HEK293 (cell line): ENCODE measurements around the gene PDCL3.

Experiments used
- CTCF ChIA-PET: fragments of 350-600 bp; formaldehyde crosslinking; extraction: SDS; loops from one replicate; lab custom pipeline; 2021; ENCODE audit warnings: antibody characterized with exemption; lab: Yijun Ruan, JAX
- POLR2A ChIA-PET: fragments of 300-600 bp; formaldehyde crosslinking; extraction: SDS; loops from one replicate; lab custom pipeline; 2020; ENCODE audit warnings: antibody characterized with exemption, inconsistent platforms; lab: Yijun Ruan, JAX
- H3K27ac ChIP-seq: fragments of 200-500 bp; sonication (Bioruptor generic); 2 replicates; pipeline ENCODE4 v1.5.1; 2014; ENCODE audit warnings: low read depth, low read length, control low read depth, inconsistent platforms; ENCODE audit errors: extremely low read depth
- H3K36me3 ChIP-seq, 2 experiments: fragments of 200-500 bp in 1 of 2; sonication (Bioruptor generic) in 1 of 2; 1 replicate in 1 of 2; 2 replicates in 1 of 2; pipeline ENCODE4 v1.5.1; 2014 to 2017; ENCODE audit warnings: inconsistent platforms in 2 of 2, low read length in 2 of 2; ENCODE audit not compliant: control insufficient read depth in 2 of 2, insufficient read depth in 1 of 2
- H3K4me1 ChIP-seq: fragments of 200-500 bp; sonication (Bioruptor generic); 2 replicates; pipeline ENCODE4 v1.5.1; 2014; ENCODE audit warnings: mild to moderate bottlenecking, low read length, inconsistent platforms; ENCODE audit not compliant: control insufficient read depth, insufficient read depth
- H3K4me3 ChIP-seq: 2 replicates; pipeline ENCODE4 v1.5.1; 2011; ENCODE audit warnings: low read depth, mild to moderate bottlenecking, control low read depth, low read length, moderate library complexity
- H3K9me3 ChIP-seq: fragments of 200-500 bp; sonication (Bioruptor generic); 2 replicates; pipeline ENCODE4 v1.5.1; 2014; ENCODE audit warnings: low read depth, low read length, inconsistent platforms; ENCODE audit not compliant: control insufficient read depth, insufficient read depth
- KLF9 ChIP-seq: fragments of 450-650 bp; formaldehyde crosslinking; IDR thresholded peaks from 2 replicates; pipeline ENCODE4 v1.5.1; 2016; ENCODE audit warnings: missing biosample characterization, missing genetic modification characterization, low read depth
- MZF1 ChIP-seq: fragments of 450-650 bp; formaldehyde crosslinking; IDR thresholded peaks from 2 replicates; pipeline ENCODE4 v1.5.1; 2017; ENCODE audit warnings: missing biosample characterization, missing genetic modification characterization, borderline replicate concordance
- PRDM1 ChIP-seq: fragments of 450-650 bp; formaldehyde crosslinking; IDR thresholded peaks from 2 replicates; pipeline ENCODE4; 2016; ENCODE audit warnings: missing biosample characterization, missing genetic modification characterization
- REPIN1 ChIP-seq: fragments of 450-650 bp; formaldehyde crosslinking; IDR thresholded peaks from 2 replicates; pipeline ENCODE4 v1.5.1; 2017; ENCODE audit warnings: missing biosample characterization, missing genetic modification characterization, low read depth
- SCRT2 ChIP-seq: fragments of 450-650 bp; formaldehyde crosslinking; IDR thresholded peaks from 2 replicates; pipeline ENCODE4 v1.5.1; 2016; ENCODE audit warnings: missing biosample characterization, missing genetic modification characterization
- TRIM28 ChIP-seq: IDR thresholded peaks from 2 replicates; pipeline ENCODE4 v1.6.1; 2011; ENCODE audit warnings: low read length, control low read depth, borderline replicate concordance
- ZNF157 ChIP-seq: fragments of 450-650 bp; formaldehyde crosslinking; IDR thresholded peaks from 2 replicates; pipeline ENCODE4 v1.5.1; 2016; ENCODE audit warnings: missing biosample characterization, missing genetic modification characterization
- ZNF2 ChIP-seq: fragments of 450-650 bp; formaldehyde crosslinking; IDR thresholded peaks from 2 replicates; pipeline ENCODE4 v1.5.1; 2016; ENCODE audit warnings: missing biosample characterization, missing genetic modification characterization
- ZNF311 ChIP-seq: fragments of 450-650 bp; formaldehyde crosslinking; IDR thresholded peaks from 2 replicates; pipeline ENCODE4 v1.5.1; 2017; ENCODE audit warnings: missing biosample characterization, missing genetic modification characterization, borderline replicate concordance
- ZNF324 ChIP-seq: fragments of 450-650 bp; formaldehyde crosslinking; IDR thresholded peaks from 2 replicates; pipeline ENCODE4 v1.5.1; 2016; ENCODE audit warnings: missing biosample characterization, missing genetic modification characterization
- ZNF391 ChIP-seq: fragments of 450-650 bp; formaldehyde crosslinking; IDR thresholded peaks from 2 replicates; pipeline ENCODE4 v1.5.1; 2016; ENCODE audit warnings: low read depth, missing biosample characterization, missing genetic modification characterization, borderline replicate concordance
- ZNF514 ChIP-seq: fragments of 450-650 bp; formaldehyde crosslinking; IDR thresholded peaks from 2 replicates; pipeline ENCODE4 v1.5.1; 2016; ENCODE audit warnings: missing biosample characterization, missing genetic modification characterization
- ZNF544 ChIP-seq: fragments of 450-650 bp; formaldehyde crosslinking; IDR thresholded peaks from 2 replicates; pipeline ENCODE4 v1.5.0; 2017; ENCODE audit warnings: missing biosample characterization, missing genetic modification characterization
- ZNF548 ChIP-seq: fragments of 450-650 bp; formaldehyde crosslinking; IDR thresholded peaks from 2 replicates; pipeline ENCODE4 v1.5.1; 2016; ENCODE audit warnings: missing biosample characterization, missing genetic modification characterization
- ZNF555 ChIP-seq: fragments of 450-650 bp; formaldehyde crosslinking; conservative IDR thresholded peaks from 2 replicates; pipeline ENCODE4 v1.5.1; 2017; ENCODE audit warnings: missing biosample characterization, mild to moderate bottlenecking, missing genetic modification characterization, inconsistent platforms
- ZNF560 ChIP-seq: fragments of 450-650 bp; formaldehyde crosslinking; IDR thresholded peaks from 2 replicates; pipeline ENCODE4 v1.5.1; 2017; ENCODE audit warnings: missing biosample characterization, missing genetic modification characterization, borderline replicate concordance
- ZNF626 ChIP-seq: fragments of 450-650 bp; sonication (Bioruptor Pico); formaldehyde crosslinking; IDR thresholded peaks from 2 replicates; pipeline ENCODE4 v1.5.1; 2018; ENCODE audit warnings: missing biosample characterization, missing genetic modification characterization, inconsistent platforms
- ZNF629 ChIP-seq: fragments of 450-650 bp; formaldehyde crosslinking; IDR thresholded peaks from 2 replicates; pipeline ENCODE4 v1.5.1; 2017; ENCODE audit warnings: missing biosample characterization, missing genetic modification characterization
- ZNF701 ChIP-seq: fragments of 450-650 bp; formaldehyde crosslinking; IDR thresholded peaks from 2 replicates; pipeline ENCODE4 v1.5.1; 2016; ENCODE audit warnings: missing biosample characterization, missing genetic modification characterization
- ZNF776 ChIP-seq: fragments of 450-650 bp; formaldehyde crosslinking; IDR thresholded peaks from 2 replicates; pipeline ENCODE4 v1.5.0; 2017; ENCODE audit warnings: missing biosample characterization, missing genetic modification characterization, borderline replicate concordance
- ZNF830 ChIP-seq: fragments of 450-650 bp; IDR thresholded peaks from 2 replicates; pipeline ENCODE4 v1.5.0; 2018; ENCODE audit warnings: missing biosample characterization, missing genetic modification characterization, low read depth, mild to moderate bottlenecking, moderate library complexity
- ZNF843 ChIP-seq: fragments of 450-650 bp; formaldehyde crosslinking; IDR thresholded peaks from 2 replicates; pipeline ENCODE4 v1.5.1; 2016; ENCODE audit warnings: missing biosample characterization, missing genetic modification characterization
- ZXDB ChIP-seq: fragments of 450-650 bp; formaldehyde crosslinking; IDR thresholded peaks from 2 replicates; pipeline ENCODE4 v1.5.1; 2016; ENCODE audit warnings: missing biosample characterization, missing genetic modification characterization
- TF ChIP-seq, protein P1 (sequence below): fragments of 450-650 bp; formaldehyde crosslinking; IDR thresholded peaks from 2 replicates; pipeline ENCODE4 v1.5.1; 2017; ENCODE audit warnings: missing biosample characterization, mild to moderate bottlenecking, missing genetic modification characterization, moderate library complexity
- TF ChIP-seq, protein P2 (sequence below): fragments of 450-650 bp; formaldehyde crosslinking; IDR thresholded peaks from 2 replicates; pipeline ENCODE4 v1.5.1; 2016; ENCODE audit warnings: missing biosample characterization, missing genetic modification characterization, borderline replicate concordance
- TF ChIP-seq, protein P3 (sequence below): fragments of 450-650 bp; formaldehyde crosslinking; IDR thresholded peaks from 2 replicates; pipeline ENCODE4 v1.5.1; 2016; ENCODE audit warnings: missing biosample characterization, missing genetic modification characterization, low read depth
- TF ChIP-seq, protein P4 (sequence below): IDR thresholded peaks from 2 replicates; pipeline ENCODE4 v1.6.1; 2011; ENCODE audit warnings: mild to moderate bottlenecking, low read depth, low read length, borderline replicate concordance
- TF ChIP-seq, protein P5 (sequence below): fragments of 450-650 bp; formaldehyde crosslinking; IDR thresholded peaks from 2 replicates; pipeline ENCODE4 v1.5.1; 2017; ENCODE audit warnings: missing biosample characterization, missing genetic modification characterization

The PDCL3 gene

DNA sequence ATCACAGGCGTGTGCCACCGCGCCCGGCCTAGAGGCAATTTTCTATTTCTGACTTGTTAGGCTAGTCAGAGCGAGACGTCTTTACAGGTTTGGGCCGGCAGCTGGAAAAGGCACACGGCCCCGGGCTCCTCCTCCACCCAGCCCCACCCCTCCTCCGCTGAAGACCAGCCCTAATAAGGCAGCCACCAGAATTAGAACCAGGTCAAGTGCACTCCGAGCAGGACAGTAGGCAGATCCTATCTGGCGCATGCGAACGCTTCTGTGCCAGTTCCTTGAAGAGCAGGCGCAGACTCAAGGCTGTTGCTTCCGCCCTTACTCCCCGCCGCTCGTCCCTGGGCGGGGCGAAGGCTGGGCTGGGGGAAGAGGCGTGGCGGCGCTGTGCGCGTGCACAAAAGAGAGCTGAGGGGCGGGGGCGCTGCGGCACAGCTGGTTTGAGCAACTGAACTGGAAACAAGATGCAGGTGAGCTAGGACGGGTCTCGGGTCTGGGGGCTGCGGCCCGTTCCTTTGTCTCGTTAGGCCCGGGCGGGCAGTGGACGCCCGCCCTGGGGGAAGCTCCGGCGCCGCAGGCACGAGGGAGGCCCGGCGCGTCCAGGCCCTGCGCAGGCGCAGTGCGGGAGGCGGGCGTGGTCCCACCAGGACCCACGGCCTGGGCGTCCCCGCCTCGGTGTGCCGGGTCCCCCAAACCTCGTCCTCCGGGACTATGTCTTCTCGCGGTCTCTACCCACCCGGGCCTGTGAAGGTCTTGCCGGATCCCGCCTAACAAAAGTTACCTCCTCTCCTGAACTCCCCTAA lies at the start of gene PDCL3:
PDCL3 (plus strand) TSS at position 381 of the 794 bp plus-strand sequence; CDS start at position 456, 75 bp downstream.
- POLR2A ChIA-PET, result interaction anchor here (0.6 to 1.5 kb wide), 9 partner anchors 15 to 746 kb away, joined by 3 to 12 read pairs (median 3); partner anchors contain the start of genes RNF149 and RPL31
- TF ChIP-seq ZNF2, result peak; percentile 53; the same call in 1 of the 2 replicates
- TF ChIP-seq ZNF391, result no peak
- TF ChIP-seq ZNF843, result no peak
- TF ChIP-seq ZNF548, result no peak
- no peak for TF ChIP-seq ZNF157 (tag by site-specific recombination)
- TF ChIP-seq ZNF629 (tag by site-specific recombination), result 0 out of 2 replicates have a peak, but pooled peaks have one; percentile 26
- TF ChIP-seq, protein P1, sequence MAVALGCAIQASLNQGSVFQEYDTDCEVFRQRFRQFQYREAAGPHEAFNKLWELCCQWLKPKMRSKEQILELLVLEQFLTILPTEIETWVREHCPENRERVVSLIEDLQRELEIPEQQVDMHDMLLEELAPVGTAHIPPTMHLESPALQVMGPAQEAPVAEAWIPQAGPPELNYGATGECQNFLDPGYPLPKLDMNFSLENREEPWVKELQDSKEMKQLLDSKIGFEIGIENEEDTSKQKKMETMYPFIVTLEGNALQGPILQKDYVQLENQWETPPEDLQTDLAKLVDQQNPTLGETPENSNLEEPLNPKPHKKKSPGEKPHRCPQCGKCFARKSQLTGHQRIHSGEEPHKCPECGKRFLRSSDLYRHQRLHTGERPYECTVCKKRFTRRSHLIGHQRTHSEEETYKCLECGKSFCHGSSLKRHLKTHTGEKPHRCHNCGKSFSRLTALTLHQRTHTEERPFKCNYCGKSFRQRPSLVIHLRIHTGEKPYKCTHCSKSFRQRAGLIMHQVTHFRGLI (tag by site-specific recombination), result no peak
- TF ChIP-seq, protein P2, sequence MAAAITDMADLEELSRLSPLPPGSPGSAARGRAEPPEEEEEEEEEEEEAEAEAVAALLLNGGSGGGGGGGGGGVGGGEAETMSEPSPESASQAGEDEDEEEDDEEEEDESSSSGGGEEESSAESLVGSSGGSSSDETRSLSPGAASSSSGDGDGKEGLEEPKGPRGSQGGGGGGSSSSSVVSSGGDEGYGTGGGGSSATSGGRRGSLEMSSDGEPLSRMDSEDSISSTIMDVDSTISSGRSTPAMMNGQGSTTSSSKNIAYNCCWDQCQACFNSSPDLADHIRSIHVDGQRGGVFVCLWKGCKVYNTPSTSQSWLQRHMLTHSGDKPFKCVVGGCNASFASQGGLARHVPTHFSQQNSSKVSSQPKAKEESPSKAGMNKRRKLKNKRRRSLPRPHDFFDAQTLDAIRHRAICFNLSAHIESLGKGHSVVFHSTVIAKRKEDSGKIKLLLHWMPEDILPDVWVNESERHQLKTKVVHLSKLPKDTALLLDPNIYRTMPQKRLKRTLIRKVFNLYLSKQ (tag by site-specific recombination), result no peak
- TF ChIP-seq, protein P3, sequence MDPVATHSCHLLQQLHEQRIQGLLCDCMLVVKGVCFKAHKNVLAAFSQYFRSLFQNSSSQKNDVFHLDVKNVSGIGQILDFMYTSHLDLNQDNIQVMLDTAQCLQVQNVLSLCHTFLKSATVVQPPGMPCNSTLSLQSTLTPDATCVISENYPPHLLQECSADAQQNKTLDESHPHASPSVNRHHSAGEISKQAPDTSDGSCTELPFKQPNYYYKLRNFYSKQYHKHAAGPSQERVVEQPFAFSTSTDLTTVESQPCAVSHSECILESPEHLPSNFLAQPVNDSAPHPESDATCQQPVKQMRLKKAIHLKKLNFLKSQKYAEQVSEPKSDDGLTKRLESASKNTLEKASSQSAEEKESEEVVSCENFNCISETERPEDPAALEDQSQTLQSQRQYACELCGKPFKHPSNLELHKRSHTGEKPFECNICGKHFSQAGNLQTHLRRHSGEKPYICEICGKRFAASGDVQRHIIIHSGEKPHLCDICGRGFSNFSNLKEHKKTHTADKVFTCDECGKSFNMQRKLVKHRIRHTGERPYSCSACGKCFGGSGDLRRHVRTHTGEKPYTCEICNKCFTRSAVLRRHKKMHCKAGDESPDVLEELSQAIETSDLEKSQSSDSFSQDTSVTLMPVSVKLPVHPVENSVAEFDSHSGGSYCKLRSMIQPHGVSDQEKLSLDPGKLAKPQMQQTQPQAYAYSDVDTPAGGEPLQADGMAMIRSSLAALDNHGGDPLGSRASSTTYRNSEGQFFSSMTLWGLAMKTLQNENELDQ (tag by site-specific recombination), result no peak
- no peak for TF ChIP-seq REPIN1 (tag by site-specific recombination)
- TF ChIP-seq ZNF311 (tag by site-specific recombination), result no peak
- peak; percentile 89 for TF ChIP-seq SCRT2 (tag by site-specific recombination)
- no peak for TF ChIP-seq ZNF514 (tag by site-specific recombination)
- TF ChIP-seq ZNF555 (tag by site-specific recombination), result no peak
- no peak for TF ChIP-seq ZNF324 (tag by site-specific recombination)
- TF ChIP-seq ZNF544, result no peak
- TF ChIP-seq PRDM1, result no peak
- TF ChIP-seq, protein P4, sequence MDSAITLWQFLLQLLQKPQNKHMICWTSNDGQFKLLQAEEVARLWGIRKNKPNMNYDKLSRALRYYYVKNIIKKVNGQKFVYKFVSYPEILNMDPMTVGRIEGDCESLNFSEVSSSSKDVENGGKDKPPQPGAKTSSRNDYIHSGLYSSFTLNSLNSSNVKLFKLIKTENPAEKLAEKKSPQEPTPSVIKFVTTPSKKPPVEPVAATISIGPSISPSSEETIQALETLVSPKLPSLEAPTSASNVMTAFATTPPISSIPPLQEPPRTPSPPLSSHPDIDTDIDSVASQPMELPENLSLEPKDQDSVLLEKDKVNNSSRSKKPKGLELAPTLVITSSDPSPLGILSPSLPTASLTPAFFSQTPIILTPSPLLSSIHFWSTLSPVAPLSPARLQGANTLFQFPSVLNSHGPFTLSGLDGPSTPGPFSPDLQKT, result no peak
- no peak for TF ChIP-seq ZNF560 (tag by site-specific recombination)
- no peak for TF ChIP-seq MZF1
- TF ChIP-seq ZNF830 (tag by site-specific recombination), result no peak
- no peak for TF ChIP-seq ZNF776 (tag by site-specific recombination)
- no peak for TF ChIP-seq ZNF701
- peak; percentile 53 for TF ChIP-seq ZXDB (tag by site-specific recombination)
- no peak for TF ChIP-seq ZNF626 (tag by site-specific recombination)
- peak; percentile 95 for TF ChIP-seq KLF9 (tag by site-specific recombination)
- no peak for TF ChIP-seq TRIM28
- TF ChIP-seq, protein P5, sequence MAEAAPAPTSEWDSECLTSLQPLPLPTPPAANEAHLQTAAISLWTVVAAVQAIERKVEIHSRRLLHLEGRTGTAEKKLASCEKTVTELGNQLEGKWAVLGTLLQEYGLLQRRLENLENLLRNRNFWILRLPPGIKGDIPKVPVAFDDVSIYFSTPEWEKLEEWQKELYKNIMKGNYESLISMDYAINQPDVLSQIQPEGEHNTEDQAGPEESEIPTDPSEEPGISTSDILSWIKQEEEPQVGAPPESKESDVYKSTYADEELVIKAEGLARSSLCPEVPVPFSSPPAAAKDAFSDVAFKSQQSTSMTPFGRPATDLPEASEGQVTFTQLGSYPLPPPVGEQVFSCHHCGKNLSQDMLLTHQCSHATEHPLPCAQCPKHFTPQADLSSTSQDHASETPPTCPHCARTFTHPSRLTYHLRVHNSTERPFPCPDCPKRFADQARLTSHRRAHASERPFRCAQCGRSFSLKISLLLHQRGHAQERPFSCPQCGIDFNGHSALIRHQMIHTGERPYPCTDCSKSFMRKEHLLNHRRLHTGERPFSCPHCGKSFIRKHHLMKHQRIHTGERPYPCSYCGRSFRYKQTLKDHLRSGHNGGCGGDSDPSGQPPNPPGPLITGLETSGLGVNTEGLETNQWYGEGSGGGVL (tag by site-specific recombination), result no peak

More for the DNA sequence above, at the start of gene PDCL3:
- peak within 1 kb of the TSS; percentile 60 for H3K27ac ChIP-seq
- H3K4me1 ChIP-seq, result no peaks in the 10 kb centered on the region
- peak within 1 kb of the TSS; percentile 89 for H3K4me3 ChIP-seq
- CTCF ChIA-PET, result interaction anchor here (0.7 to 1.3 kb wide), 5 partner anchors 140 to 1961 kb away, joined by 3 to 4 read pairs (median 3); no protein-coding TSS in a partner anchor
- H3K36me3 ChIP-seq, result peaks cover 1 to 18% of the 10 kb centered on the region in 2 experiments; a peak in 2 of 3 replicates
- H3K9me3 ChIP-seq, result no peaks in the 10 kb centered on the region
